Measurements from ENCODE around the gene LGALSL.

LGALSL gene

DNA sequence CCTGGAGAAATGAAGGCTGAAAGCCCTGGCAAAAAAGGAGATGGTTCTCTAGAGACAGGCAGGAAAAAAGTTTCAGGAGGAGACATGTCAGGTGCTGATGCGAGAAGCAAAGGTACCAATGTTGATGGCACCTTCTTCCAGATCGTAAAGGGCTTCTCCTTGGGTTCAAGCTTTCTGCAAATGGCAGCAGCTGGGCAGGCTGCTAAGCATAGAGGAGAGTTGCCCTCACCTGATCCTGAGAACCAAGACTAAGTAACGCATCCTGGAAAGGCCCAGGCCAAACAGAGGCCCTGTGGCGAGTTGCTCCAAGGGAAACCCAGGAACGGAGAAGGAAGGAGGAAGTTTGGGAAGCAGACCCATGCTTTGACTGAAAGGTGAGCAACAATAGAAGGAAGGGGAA, 46.6 kb downstream of the LGALSL start:
- no peaks in the 10 kb centered on the region for H3K27me3 ChIP-seq (ENCODE audit: insufficient read depth, insufficient read length)
- H3K9me3 ChIP-seq (ENCODE audit: insufficient read depth, low read length), result no peaks in the 10 kb centered on the region
- H3K4me1 ChIP-seq (ENCODE audit: insufficient read depth, insufficient read length), result no peaks in the 10 kb centered on the region
- no peak overlapping the region for H3K9ac ChIP-seq (ENCODE audit: insufficient read length, low read depth)
- no peak overlapping the region for H3K4me3 ChIP-seq (ENCODE audit: insufficient read length, low read depth)
- TF ChIP-seq SUZ12 (IDR thresholded peaks at IDR 0.05; ENCODE audit: extremely low read depth, insufficient read depth, insufficient read length), result no peak
- no peak for TF ChIP-seq YY1 (IDR thresholded peaks at IDR 0.05; ENCODE audit: insufficient read depth, insufficient read length)
- TF ChIP-seq ZNF274 (IDR thresholded peaks at IDR 0.05; ENCODE audit: low read depth, low read length), result no peak
- DNase-seq (ENCODE audit: low read depth, low spot score), result no peak
- no peaks in the 10 kb centered on the region for H3K36me3 ChIP-seq (ENCODE audit: insufficient read depth, insufficient read length, low read length)

DNA sequence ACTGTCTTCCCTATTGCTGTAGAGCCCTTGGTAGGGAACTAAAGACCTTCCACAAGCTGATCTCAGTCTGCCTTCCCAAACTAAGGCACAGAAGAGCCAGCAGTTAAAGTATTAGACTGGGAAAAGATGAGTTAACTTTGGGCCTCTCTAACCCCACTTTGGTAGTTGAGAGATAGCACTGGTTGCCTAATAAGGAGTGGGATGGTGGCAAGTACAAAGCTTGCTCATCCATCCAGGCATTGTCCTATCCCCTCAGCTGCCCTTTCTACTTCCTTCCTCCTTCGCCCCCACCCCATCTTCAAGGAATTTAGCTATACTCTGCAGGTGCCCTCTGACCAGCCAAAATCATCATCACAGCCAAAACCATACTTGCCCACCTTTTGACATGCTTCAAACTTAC, 48.0 kb downstream of the LGALSL start:
- no peak for TF ChIP-seq SUZ12 (IDR thresholded peaks at IDR 0.05; ENCODE audit: extremely low read depth, insufficient read depth, insufficient read length)
- no peak for TF ChIP-seq YY1 (IDR thresholded peaks at IDR 0.05; ENCODE audit: insufficient read depth, insufficient read length)
- TF ChIP-seq ZNF274 (IDR thresholded peaks at IDR 0.05; ENCODE audit: low read depth, low read length), result no peak
- H3K4me1 ChIP-seq (ENCODE audit: insufficient read depth, insufficient read length), result no peaks in the 10 kb centered on the region
- no peak for DNase-seq (ENCODE audit: low read depth, low spot score)

DNA sequence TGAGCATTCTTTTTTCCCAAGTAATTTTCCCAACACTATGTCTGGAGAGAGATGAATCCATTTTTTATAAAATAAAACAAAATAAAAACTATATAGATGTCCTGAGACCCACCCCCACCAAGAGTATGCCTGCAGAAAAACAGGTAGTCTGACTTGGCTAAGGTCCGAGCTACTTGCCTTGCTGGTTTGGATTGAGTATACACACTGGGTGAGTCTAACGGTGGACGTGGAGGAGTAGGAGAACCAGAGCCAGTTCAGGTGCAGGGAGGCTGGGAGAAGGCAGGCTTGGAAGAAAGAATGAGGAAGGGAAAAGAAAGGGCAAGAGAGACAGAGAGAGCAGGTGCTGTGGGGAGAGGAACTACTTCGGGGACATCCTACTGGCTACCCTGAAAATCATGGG, 48.9 kb downstream of the LGALSL start:
- DNase-seq (ENCODE audit: low read depth, low spot score), result no peak
- TF ChIP-seq SUZ12 (IDR thresholded peaks at IDR 0.05; ENCODE audit: extremely low read depth, insufficient read depth, insufficient read length), result no peak
- TF ChIP-seq ZNF274 (IDR thresholded peaks at IDR 0.05; ENCODE audit: low read depth, low read length), result no peak
- TF ChIP-seq YY1 (IDR thresholded peaks at IDR 0.05; ENCODE audit: insufficient read depth, insufficient read length), result no peak
- Histone ChIP-seq H3K9me3 (ENCODE audit: insufficient read depth, low read length) (no peaks in the 10 kb centered on the region), H3K9ac (ENCODE audit: insufficient read length, low read depth) (no peak overlapping the region), H3K36me3 (ENCODE audit: insufficient read depth, insufficient read length, low read length) (no peaks in the 10 kb centered on the region), H3K4me1 (ENCODE audit: insufficient read depth, insufficient read length) (no peaks in the 10 kb centered on the region), H3K4me3 (ENCODE audit: insufficient read length, low read depth) (no peak overlapping the region), H3K27me3 (ENCODE audit: insufficient read depth, insufficient read length) (no peaks in the 10 kb centered on the region)

More for the DNA sequence above, 48.0 kb downstream of the LGALSL start:
- no peak overlapping the region for H3K4me3 ChIP-seq (ENCODE audit: insufficient read length, low read depth)
- H3K27me3 ChIP-seq (ENCODE audit: insufficient read depth, insufficient read length), result no peaks in the 10 kb centered on the region
- H3K36me3 ChIP-seq (ENCODE audit: insufficient read depth, insufficient read length, low read length), result no peaks in the 10 kb centered on the region
- H3K9ac ChIP-seq (ENCODE audit: insufficient read length, low read depth), result no peak overlapping the region
- H3K9me3 ChIP-seq (ENCODE audit: insufficient read depth, low read length), result no peaks in the 10 kb centered on the region

DNA sequence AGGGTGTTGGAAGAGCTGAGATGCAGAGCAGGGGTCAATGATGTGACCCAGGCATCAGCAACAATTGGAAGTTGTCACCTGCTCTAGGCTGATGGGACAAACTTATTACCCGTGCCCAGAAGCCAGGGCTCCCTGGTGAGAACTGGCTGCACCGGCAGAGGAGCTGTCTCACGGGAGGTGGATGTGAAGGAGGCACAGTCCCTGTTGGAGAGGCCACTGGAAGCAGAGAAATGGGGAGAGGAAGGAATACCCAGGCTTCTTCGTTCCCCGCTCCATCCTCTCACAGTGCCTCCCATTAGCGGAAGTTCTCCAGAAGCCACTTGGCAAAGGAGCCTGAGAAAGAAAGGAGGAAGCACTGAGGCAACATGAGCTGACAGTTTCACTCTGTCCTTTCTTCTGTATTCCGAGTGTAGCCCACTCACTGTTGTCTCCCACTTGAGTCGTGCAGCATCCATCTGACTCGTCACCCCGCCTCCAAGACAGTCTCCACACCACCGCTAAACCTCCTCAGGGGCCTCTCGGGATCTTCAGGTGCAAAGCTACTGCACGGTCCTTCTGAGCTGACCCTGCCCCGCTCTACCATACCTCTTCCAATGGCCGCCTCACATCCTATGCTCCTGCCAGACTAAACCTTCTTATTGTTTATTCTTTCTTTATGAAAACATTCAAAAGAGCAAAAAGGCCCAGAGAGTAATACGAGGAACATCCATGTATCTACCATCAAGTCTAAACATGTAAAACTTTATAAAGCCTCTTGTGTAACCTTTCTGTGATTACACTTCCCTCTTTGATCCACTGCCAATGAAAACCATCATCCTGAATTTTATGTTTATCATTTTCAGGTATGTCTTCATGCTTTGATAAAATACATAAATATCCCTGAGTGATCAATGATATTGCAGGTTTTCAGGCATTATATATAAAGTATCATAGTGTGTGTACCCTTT, 51.1 kb downstream of the LGALSL start:
- no peaks in the 10 kb centered on the region for H3K9me3 ChIP-seq (ENCODE audit: insufficient read depth, low read length)

DNA sequence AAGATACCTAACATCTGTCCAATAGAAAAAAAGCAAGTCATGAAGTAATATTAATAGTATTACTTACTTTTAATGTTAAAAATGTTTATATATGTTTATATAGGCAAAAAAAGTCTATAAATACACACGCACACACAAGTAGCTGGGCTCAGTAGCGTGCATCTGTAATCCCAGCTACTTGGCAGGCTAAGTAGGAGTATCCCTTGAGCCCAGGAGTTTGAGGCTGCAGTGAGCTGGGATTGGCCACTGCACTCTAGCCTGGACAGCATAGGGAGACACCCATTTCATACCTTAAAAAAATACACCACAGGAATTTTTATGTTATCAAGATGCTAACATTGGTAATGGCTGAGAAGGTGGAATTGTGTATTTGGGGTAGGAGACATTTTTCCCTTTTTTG, 52.7 kb downstream of the LGALSL start:
- no peaks in the 10 kb centered on the region for H3K9me3 ChIP-seq (ENCODE audit: insufficient read depth, low read length)
- H3K4me1 ChIP-seq (ENCODE audit: insufficient read depth, insufficient read length), result no peaks in the 10 kb centered on the region
- no peak overlapping the region for H3K4me3 ChIP-seq (ENCODE audit: insufficient read length, low read depth)
- H3K9ac ChIP-seq (ENCODE audit: insufficient read length, low read depth), result no peak overlapping the region
- H3K27me3 ChIP-seq (ENCODE audit: insufficient read depth, insufficient read length), result no peaks in the 10 kb centered on the region
- TF ChIP-seq SUZ12 (IDR thresholded peaks at IDR 0.05; ENCODE audit: extremely low read depth, insufficient read depth, insufficient read length) (no peak), ZNF274 (IDR thresholded peaks at IDR 0.05; ENCODE audit: low read depth, low read length) (no peak), YY1 (IDR thresholded peaks at IDR 0.05; ENCODE audit: insufficient read depth, insufficient read length) (no peak)
- no peaks in the 10 kb centered on the region for H3K36me3 ChIP-seq (ENCODE audit: insufficient read depth, insufficient read length, low read length)
- no peak for DNase-seq (ENCODE audit: low read depth, low spot score)

More for the DNA sequence above, 51.1 kb downstream of the LGALSL start:
- no peak for DNase-seq (ENCODE audit: low read depth, low spot score)
- H3K4me1 ChIP-seq (ENCODE audit: insufficient read depth, insufficient read length), result no peaks in the 10 kb centered on the region
- no peak overlapping the region for H3K4me3 ChIP-seq (ENCODE audit: insufficient read length, low read depth)
- H3K27me3 ChIP-seq (ENCODE audit: insufficient read depth, insufficient read length), result no peaks in the 10 kb centered on the region
- H3K36me3 ChIP-seq (ENCODE audit: insufficient read depth, insufficient read length, low read length), result no peaks in the 10 kb centered on the region
- no peak overlapping the region for H3K9ac ChIP-seq (ENCODE audit: insufficient read length, low read depth)
- no peak for TF ChIP-seq SUZ12 (IDR thresholded peaks at IDR 0.05; ENCODE audit: extremely low read depth, insufficient read depth, insufficient read length)
- no peak for TF ChIP-seq YY1 (IDR thresholded peaks at IDR 0.05; ENCODE audit: insufficient read depth, insufficient read length)
- no peak for TF ChIP-seq ZNF274 (IDR thresholded peaks at IDR 0.05; ENCODE audit: low read depth, low read length)
